Loucy (cell line): ENCODE measurements around the gene IL7R.

Experiments used
- H2AFZ ChIP-seq: fragments of 200-600 bp; sonication (generic); 2 replicates; pipeline ENCODE4 v1.6.0; 2016; ENCODE audit warnings: antibody characterized with exemption, mild to moderate bottlenecking, low read length, moderate library complexity
- H3F3A ChIP-seq: fragments of 200-600 bp; 2 replicates; pipeline ENCODE4 v1.6.0; 2016; ENCODE audit warnings: antibody characterized with exemption, low read depth, mild to moderate bottlenecking
- H3K27me3 ChIP-seq: fragments of 200-600 bp; sonication (generic); 2 replicates; pipeline ENCODE4 v1.6.1; 2014; ENCODE audit warnings: low read length, mild to moderate bottlenecking; ENCODE audit not compliant: insufficient read depth, poor library complexity, severe bottlenecking
- H3K36me3 ChIP-seq: fragments of 200-600 bp; sonication (generic); 2 replicates; pipeline ENCODE4 v1.6.1; 2016; ENCODE audit warnings: low read length; ENCODE audit not compliant: insufficient read depth
- H3K4me1 ChIP-seq: fragments of 200-600 bp; sonication (generic); 2 replicates; pipeline ENCODE4 v1.5.1; 2014; ENCODE audit warnings: low read length, mild to moderate bottlenecking; ENCODE audit not compliant: insufficient read depth, poor library complexity, severe bottlenecking
- H3K4me2 ChIP-seq: fragments of 200-600 bp; sonication (generic); 2 replicates; pipeline ENCODE4 v1.6.0; 2014; ENCODE audit warnings: antibody characterized with exemption, low read length, low read depth, mild to moderate bottlenecking; ENCODE audit not compliant: poor library complexity, severe bottlenecking
- H3K4me3 ChIP-seq: fragments of 200-600 bp; sonication (generic); 2 replicates; pipeline ENCODE4 v1.5.1; 2014; ENCODE audit warnings: low read length, mild to moderate bottlenecking, mixed read lengths; ENCODE audit not compliant: poor library complexity, severe bottlenecking
- H3K79me2 ChIP-seq: fragments of 200-600 bp; sonication (generic); 2 replicates; pipeline ENCODE4 v1.6.1; 2014; ENCODE audit warnings: low read length; ENCODE audit not compliant: insufficient read depth
- H3K9ac ChIP-seq: fragments of 200-600 bp; sonication (generic); 2 replicates; pipeline ENCODE4 v1.6.0; 2014; ENCODE audit warnings: mild to moderate bottlenecking, low read depth, low read length, moderate library complexity; ENCODE audit not compliant: poor library complexity, severe bottlenecking
- H3K9me2 ChIP-seq: fragments of 200-600 bp; sonication (generic); replicated peaks from 2 replicates; pipeline ENCODE4 v1.6.1; 2016; ENCODE audit warnings: low read depth, low read length, mixed read lengths
- H3K9me3 ChIP-seq: fragments of 200-600 bp; sonication (generic); 2 replicates; pipeline ENCODE4 v1.6.1; 2014; ENCODE audit warnings: mild to moderate bottlenecking, antibody characterized with exemption, low read length, low read depth; ENCODE audit not compliant: insufficient read depth
- H4K20me1 ChIP-seq: fragments of 200-600 bp; sonication (generic); 2 replicates; pipeline ENCODE4 v1.6.0; 2014; ENCODE audit warnings: antibody characterized with exemption, low read length, mild to moderate bottlenecking; ENCODE audit not compliant: insufficient read depth, poor library complexity, severe bottlenecking
- EZH2phosphoT487 ChIP-seq: fragments of 200-600 bp; IDR thresholded peaks from 2 replicates; pipeline ENCODE4 v1.6.1; 2018; ENCODE audit warnings: antibody characterized with exemption, mild to moderate bottlenecking, moderate library complexity, borderline replicate concordance
- TF ChIP-seq, protein P1 (sequence below): fragments of 200-600 bp; sonication (generic); conservative IDR thresholded peaks from 2 replicates; pipeline ENCODE4 v1.5.1; 2014; ENCODE audit warnings: mild to moderate bottlenecking, antibody characterized with exemption, low read length

IL7R gene

DNA sequence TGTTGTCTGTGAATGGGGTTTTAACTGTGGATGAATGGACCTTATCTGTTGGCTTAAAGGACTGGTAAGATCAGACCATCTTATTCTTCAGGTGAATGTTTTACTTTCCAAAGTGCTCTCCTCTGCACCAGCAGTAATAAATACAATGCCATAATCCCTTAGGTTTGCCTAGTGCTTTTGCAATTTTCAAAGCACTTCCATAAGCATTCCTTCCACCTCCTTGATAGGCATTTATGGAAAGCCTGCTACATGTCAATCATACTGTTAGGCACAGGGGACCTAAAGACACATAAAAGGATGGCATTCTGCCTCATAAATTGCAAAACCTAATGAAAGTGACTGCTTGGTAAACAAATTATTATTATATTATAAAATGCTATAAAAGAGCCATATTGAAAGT lies 21.4 kb downstream of the IL7R start:
- Histone ChIP-seq H2AFZ (no peak overlapping the region), H4K20me1 (no peaks in the 10 kb centered on the region), H3K4me1 (peaks cover 22% of the 10 kb centered on the region), H3K9me2 (no peaks in the 10 kb centered on the region), H3K9me3 (no peaks in the 10 kb centered on the region), H3F3A (no peaks in the 10 kb centered on the region), H3K9ac (no peak overlapping the region), H3K79me2 (no peaks in the 10 kb centered on the region), H3K4me3 (no peak overlapping the region), H3K4me2 (no peak overlapping the region), H3K27me3 (no peaks in the 10 kb centered on the region), H3K36me3 (no peaks in the 10 kb centered on the region)
- TF ChIP-seq, protein P1, sequence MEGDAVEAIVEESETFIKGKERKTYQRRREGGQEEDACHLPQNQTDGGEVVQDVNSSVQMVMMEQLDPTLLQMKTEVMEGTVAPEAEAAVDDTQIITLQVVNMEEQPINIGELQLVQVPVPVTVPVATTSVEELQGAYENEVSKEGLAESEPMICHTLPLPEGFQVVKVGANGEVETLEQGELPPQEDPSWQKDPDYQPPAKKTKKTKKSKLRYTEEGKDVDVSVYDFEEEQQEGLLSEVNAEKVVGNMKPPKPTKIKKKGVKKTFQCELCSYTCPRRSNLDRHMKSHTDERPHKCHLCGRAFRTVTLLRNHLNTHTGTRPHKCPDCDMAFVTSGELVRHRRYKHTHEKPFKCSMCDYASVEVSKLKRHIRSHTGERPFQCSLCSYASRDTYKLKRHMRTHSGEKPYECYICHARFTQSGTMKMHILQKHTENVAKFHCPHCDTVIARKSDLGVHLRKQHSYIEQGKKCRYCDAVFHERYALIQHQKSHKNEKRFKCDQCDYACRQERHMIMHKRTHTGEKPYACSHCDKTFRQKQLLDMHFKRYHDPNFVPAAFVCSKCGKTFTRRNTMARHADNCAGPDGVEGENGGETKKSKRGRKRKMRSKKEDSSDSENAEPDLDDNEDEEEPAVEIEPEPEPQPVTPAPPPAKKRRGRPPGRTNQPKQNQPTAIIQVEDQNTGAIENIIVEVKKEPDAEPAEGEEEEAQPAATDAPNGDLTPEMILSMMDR = no peak
- no peak for TF ChIP-seq EZH2phosphoT487

GRCh38 chr5:35879096-35879495 lies 22.4 kb downstream of the IL7R start:
- no peaks in the 10 kb centered on the region for H3K36me3 ChIP-seq

GRCh38 chr5:35879649-35880048 lies 23.0 kb downstream of the IL7R start:
- Histone ChIP-seq H3K9me3 (no peaks in the 10 kb centered on the region), H3K4me1 (peaks cover 37% of the 10 kb centered on the region), H3K4me2 (no peak overlapping the region), H3K9ac (no peak overlapping the region), H3F3A (no peaks in the 10 kb centered on the region; the same call in 1 of the 2 replicates), H4K20me1 (no peaks in the 10 kb centered on the region), H3K36me3 (no peaks in the 10 kb centered on the region), H2AFZ (no peak overlapping the region), H3K79me2 (no peaks in the 10 kb centered on the region), H3K27me3 (no peaks in the 10 kb centered on the region), H3K9me2 (no peaks in the 10 kb centered on the region), H3K4me3 (no peak overlapping the region)
- TF ChIP-seq EZH2phosphoT487 = no peak
- TF ChIP-seq, protein P1 = no peak

More at GRCh38 chr5:35879096-35879495, 22.4 kb downstream of the IL7R start:
- Histone ChIP-seq H3K27me3 (no peaks in the 10 kb centered on the region), H3K9me3 (no peaks in the 10 kb centered on the region), H2AFZ (no peak overlapping the region), H3K79me2 (no peaks in the 10 kb centered on the region), H3K9ac (no peak overlapping the region), H3K4me1 (peaks cover 33% of the 10 kb centered on the region), H4K20me1 (no peaks in the 10 kb centered on the region), H3K9me2 (no peaks in the 10 kb centered on the region), H3K4me2 (no peak overlapping the region), H3F3A (no peaks in the 10 kb centered on the region; the same call in 1 of the 2 replicates), H3K4me3 (no peak overlapping the region)
- TF ChIP-seq, protein P1 = no peak
- no peak for TF ChIP-seq EZH2phosphoT487
